Measurements from ENCODE around the gene CELSR1.
"Not testable (repeated sequence)": the region's sequence is repeated elsewhere in the genome, so short reads cannot be mapped to it uniquely, and the experiment has no call there.

Gene CELSR1

DNA sequence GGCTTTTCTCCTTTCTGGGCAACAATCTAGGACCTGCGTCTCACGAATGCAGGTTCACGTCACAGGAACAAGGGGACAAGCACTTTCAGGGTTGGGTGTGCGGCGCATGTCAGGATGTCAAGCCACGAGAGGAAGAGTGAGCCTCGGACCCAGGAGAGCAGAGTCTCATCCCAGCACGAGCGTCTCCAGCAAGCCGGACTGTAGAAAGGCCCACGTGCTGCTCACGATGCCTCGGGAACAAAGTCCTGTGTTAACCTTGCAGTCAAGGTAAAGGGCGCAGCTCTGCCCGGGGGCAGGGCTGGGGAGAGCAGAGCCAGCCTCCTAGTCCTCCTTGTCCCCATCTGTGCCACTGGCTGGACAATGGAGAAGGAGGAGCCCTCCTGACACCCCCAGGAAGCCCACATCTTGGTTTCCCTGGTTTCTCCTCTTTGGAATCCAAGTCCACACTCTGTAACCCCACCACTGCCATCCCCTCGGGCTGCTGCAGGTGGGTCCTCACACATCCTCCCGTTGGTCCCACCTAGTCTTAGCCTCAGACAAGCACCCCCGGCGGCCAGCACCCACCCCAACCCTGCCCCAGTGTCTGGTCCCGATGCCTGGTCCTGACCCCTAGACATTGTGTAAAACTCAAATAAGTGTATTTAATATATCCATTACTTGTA, 63.4 kb downstream of the CELSR1 start:
- TF ChIP-seq, protein P1, sequence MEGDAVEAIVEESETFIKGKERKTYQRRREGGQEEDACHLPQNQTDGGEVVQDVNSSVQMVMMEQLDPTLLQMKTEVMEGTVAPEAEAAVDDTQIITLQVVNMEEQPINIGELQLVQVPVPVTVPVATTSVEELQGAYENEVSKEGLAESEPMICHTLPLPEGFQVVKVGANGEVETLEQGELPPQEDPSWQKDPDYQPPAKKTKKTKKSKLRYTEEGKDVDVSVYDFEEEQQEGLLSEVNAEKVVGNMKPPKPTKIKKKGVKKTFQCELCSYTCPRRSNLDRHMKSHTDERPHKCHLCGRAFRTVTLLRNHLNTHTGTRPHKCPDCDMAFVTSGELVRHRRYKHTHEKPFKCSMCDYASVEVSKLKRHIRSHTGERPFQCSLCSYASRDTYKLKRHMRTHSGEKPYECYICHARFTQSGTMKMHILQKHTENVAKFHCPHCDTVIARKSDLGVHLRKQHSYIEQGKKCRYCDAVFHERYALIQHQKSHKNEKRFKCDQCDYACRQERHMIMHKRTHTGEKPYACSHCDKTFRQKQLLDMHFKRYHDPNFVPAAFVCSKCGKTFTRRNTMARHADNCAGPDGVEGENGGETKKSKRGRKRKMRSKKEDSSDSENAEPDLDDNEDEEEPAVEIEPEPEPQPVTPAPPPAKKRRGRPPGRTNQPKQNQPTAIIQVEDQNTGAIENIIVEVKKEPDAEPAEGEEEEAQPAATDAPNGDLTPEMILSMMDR (IDR thresholded peaks at IDR 0.05; ENCODE audit: borderline replicate concordance, insufficient read depth, low read depth, low read length), result no peak
- no peak overlapping the region for H3K4me3 ChIP-seq (ENCODE audit: low read depth, low read length)

DNA sequence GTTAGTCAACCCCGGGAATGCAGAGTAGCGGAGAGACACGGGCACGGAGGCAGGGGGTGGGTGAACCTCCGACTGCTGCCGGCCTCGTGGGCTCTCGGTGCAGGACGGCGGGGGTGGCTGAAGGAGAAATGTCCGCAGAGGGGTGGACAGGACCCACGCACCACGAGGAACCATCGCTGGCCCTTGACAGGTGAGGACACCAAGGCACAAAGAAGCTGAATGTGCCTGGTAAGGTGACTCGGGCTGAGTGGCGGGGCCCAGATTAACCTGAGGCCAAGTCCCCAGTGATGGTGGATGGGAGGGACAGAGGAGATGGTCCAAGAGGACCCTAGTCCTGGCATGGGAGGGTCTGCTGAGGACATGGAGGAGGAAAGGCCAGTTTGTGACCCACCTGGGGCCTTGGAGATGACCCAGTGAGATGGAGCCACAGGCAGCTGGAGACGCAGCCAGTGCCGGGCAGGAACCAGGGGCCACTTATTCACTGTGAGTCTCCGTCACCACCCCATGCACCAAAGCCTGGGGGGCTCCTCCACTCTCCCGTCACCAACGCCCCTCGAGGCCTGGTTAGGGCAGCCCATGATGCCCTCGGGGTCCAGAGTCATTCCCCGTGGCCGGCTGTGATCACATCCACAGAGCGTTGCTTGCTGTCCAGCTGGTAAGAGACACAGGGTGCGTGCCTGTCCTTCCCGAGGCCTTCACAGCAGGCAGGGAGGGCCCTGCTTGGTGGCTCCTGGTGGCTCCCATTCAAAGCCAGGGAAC, 64.2 kb downstream of the CELSR1 start:
- TF ChIP-seq, protein P1 (IDR thresholded peaks at IDR 0.05; ENCODE audit: borderline replicate concordance, insufficient read depth, low read depth, low read length), result no peak

DNA sequence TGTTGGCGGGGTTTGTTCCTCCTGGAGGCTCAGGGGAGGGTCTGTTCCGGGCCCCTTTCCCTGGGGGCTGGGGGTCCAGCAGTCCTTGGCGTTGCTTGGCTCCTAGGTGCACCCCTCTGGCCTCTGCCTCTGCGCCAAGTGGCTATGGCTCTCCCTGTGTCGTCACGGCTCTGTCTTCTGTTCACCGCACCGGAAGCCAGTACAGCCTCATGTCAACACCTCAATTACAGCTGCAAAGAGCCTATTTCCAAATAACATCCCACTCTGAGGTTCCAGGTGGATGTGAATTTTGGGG, 64.8 kb downstream of the CELSR1 start:
- TF ChIP-seq, protein P1 (IDR thresholded peaks at IDR 0.05; ENCODE audit: borderline replicate concordance, insufficient read depth, low read depth, low read length), result no peak
- no peak overlapping the region for H3K4me3 ChIP-seq (ENCODE audit: low read depth, low read length)

More for the DNA sequence above, 64.2 kb downstream of the CELSR1 start:
- no peak overlapping the region for H3K4me3 ChIP-seq (ENCODE audit: low read depth, low read length)

DNA sequence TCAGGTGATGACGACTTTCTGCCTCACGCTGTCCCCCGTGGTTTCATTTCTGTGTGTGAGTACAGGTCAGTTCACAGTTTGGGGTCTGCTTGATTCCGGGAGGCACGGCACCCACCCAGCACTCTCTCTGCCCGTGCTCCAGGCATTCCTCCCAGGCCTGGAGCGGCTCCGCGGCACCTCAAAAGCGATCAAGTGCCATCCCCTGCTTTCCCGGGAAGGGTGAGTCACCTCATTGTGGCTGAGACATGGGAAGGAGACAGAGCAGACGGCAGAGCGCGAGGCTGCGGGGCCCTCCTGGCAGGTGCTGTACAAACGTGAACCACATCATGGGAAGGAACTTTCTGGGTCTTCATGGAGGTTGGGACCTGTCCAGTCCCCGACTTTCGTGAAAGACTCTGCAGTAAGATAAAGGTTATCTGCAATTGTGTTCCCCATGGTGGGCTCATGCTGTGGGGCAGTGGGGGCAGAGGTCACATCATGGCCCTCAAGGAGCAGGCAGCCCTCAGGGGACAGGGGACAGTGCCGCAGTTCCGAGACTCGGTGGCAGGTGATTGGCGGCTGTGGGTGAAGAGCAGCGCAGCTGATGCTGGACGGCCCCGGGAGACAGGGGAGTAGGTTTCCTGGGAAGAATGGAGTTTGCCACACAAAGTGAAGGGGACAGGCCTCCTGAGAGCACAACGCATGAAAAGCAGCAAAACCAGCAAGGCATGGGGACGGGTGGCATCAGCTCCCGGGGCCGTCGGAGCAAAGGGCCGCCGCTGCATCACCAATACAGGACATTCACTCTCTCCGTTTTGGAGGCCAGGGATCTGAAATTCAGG, 65.3 kb downstream of the CELSR1 start:
- H3K4me3 ChIP-seq (ENCODE audit: low read depth, low read length), result no peak overlapping the region
- TF ChIP-seq, protein P1 (IDR thresholded peaks at IDR 0.05; ENCODE audit: borderline replicate concordance, insufficient read depth, low read depth, low read length), result no peak

DNA sequence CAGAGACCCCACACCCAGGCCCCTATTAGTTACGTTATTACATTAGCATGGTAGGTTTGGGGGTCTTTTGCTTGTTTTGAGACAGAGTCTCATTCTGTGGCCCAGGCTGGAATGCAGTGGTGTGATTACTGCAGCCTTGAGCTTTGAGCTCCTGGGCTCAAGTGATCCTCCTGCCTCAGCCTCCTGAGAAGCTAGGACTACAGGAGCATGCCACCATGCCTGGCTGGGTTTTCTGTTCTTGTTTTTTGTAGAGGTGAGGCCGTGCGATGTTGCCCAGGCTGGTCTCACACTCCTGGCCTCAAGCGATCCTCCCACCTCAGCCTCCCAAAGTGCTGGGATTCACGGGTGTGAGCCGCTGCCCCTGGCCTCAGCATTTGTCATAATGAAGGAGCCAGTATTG, 66.1 kb downstream of the CELSR1 start:
- H3K4me3 ChIP-seq (ENCODE audit: low read depth, low read length), result not testable (repeated sequence)

DNA sequence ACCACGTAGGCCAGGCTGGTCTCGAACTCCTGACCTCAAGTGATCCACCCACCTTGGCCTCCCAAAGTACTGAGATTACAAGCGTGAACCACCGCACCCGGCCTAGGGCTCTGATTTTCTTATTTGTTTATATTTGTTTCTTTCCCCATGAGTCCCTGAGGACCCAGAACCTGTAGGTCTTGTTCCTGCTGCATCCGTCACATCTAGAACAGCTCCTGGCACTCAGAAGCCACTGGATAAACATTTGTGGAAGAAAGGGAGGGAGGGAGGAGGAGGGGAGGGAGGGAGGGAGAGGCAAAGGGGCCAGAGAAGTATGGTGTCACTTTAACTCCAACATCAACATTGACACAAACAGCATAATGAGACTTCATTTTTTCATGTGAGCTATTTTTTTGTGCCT, 67.7 kb downstream of the CELSR1 start:
- H3K4me3 ChIP-seq (ENCODE audit: low read depth, low read length), result no peak overlapping the region
- TF ChIP-seq, protein P1 (IDR thresholded peaks at IDR 0.05; ENCODE audit: borderline replicate concordance, insufficient read depth, low read depth, low read length), result no peak

DNA sequence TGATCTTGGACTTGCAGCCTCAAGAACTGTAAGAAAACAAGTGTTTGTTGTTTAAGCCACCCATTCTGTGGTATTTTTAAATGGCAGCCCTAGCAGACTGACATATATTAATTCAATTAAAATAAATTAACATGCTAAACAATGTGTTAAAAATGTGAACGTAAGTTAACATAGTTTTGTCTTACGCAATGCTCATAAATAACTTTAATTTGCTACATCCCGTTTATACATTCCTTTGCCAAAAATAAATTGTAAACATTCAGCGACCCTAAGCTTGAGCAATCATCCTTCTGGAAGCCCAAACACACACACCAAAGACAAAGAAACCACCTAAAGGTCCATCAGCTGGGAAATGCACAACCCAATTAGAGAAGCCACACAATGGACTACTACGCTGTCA, 70.4 kb downstream of the CELSR1 start:
- H3K4me3 ChIP-seq (ENCODE audit: low read depth, low read length), result no peak overlapping the region
- TF ChIP-seq, protein P1 (IDR thresholded peaks at IDR 0.05; ENCODE audit: borderline replicate concordance, insufficient read depth, low read depth, low read length), result no peak
